NK-92 treated with Interleukin-12 subunit alpha and Interleukin-12 subunit beta, amount 100 ng/mL, for 24 hours (cell line): Measurements from ENCODE around the gene PLA2G4E.

Experiments used
- DNase-seq: peaks from one replicate; lab custom pipeline; 2025; lab: John Stamatoyannopoulos, UW

Gene PLA2G4E

DNA sequence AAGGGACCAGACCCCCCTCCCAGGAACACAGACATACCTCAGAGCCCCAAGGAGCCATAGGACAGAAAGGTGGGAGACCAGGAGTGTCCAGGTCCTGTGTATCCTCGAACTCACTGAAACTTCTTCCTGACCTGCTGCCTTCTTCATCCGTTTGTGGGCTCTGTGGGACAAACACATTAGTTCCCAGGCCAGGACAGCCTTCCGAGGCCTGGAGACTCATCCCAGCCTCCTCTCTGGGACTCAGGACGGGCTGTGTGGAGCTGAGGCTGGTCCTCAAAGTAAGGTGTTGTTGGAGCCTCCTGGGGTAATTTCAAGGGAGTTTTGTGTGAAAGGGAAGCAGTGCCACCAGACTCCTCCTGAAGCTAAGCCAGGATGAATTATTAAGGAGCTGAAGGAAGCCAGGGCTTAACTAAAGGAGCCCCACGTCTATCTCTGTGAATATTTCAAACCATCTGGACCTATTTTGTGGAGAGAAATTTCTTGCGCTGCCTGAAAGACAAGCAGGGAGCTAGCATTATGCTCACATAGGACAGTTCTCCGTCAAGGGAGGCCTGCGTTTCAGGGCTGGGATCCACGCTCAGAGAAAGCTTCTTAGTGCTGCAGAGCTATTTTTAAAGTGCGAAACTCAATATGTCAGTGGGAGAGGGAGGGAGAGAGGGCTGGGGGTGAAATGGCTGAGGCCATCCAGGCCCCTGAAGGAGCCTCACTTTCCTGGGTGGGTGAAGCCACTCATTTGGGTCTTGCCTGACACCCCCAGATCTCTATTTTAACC, 29.8 kb upstream of the PLA2G4E start:
- no peak for DNase-seq

DNA sequence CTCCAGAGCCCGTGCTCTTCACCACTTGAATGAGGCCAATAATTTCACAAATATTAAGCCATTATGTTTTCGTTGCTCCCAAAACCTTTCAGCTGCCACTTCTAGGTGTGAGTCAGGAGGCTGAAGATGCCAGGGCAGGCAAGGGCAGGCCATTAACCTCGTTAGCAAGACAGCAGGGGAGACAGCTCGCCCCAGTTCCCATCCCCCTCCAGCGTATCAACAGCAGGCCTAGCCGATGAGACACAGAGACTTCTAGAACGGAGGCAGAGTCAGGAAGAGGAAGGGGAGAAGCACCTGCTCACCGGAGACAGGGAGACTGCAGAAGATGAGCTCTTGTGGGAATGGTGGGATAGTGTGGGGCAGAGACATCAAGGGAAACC, 28.0 kb upstream of the PLA2G4E start:
- no peak for DNase-seq

DNA sequence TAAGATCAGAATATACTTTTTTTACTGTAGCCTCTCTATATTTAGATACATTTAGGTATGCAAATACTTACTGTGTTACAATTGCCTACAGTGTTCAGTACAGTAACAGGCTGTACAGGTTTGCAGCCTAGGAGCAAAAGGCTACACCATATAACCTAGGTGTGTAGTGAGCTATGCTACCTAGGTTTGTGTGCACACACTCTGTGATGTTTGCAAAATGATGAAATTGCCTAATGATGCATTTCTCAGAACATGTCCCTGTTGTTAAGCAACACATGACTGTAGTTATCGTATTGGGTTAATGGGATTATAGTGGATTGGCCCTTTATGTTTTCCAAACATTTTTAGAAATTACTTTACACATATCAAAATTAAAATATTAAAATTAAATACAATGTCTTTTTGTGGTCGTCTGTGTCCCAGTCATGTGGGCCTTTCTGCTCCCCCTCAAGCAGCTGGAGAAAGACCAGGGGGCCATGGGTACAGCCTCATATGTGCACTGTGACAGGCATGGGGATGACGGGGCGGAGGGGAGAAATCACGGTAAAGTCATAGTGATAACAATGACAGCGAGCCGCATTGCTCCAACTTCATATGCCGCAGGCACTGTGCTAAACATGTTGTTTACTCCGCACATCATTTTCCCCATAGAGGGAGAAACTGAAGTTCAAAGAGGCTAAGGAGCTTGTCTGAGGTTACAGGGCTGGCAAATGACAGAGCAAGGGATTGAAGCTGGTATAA, 27.4 kb upstream of the PLA2G4E start:
- DNase-seq = no peak

DNA sequence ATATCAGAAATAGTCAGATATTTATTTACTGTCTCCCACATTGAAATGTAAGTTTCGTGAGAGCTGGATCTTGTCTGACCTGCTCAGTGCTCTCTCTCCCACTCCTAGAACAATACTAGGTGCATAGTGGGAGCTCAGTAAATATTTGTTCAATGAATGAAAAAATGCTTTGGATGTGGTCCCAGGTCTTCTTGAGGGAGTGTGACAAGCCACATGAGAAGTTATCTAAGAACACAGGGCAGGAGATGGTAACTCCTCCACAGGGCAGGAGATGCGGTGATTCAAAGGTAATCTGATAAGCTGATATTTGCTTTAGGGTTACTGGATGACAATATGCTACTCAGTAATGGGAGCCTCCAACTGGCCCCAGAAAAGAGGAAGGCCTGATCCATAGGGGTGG, 25.8 kb upstream of the PLA2G4E start:
- no peak for DNase-seq

DNA sequence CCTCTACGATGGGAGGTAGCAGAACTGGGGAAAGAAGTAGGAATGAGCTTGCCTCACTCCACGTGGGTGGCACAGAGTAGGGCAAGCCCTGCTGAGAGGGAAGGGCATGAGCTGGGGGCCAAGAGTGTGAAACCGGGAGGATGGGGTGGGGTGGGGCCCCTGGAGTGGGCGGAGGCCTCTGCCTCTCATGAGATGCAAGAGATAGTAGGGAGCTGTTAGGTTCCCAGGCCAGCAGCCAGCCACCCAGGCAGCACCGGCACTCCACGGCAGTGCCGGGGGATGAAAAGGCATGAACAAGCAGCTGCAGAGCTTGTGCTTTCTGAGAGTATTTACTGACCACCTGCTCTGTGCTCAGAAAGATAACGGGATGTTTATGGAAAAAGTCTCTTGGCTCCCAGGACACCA, 24.4 kb upstream of the PLA2G4E start:
- DNase-seq = no peak

DNA sequence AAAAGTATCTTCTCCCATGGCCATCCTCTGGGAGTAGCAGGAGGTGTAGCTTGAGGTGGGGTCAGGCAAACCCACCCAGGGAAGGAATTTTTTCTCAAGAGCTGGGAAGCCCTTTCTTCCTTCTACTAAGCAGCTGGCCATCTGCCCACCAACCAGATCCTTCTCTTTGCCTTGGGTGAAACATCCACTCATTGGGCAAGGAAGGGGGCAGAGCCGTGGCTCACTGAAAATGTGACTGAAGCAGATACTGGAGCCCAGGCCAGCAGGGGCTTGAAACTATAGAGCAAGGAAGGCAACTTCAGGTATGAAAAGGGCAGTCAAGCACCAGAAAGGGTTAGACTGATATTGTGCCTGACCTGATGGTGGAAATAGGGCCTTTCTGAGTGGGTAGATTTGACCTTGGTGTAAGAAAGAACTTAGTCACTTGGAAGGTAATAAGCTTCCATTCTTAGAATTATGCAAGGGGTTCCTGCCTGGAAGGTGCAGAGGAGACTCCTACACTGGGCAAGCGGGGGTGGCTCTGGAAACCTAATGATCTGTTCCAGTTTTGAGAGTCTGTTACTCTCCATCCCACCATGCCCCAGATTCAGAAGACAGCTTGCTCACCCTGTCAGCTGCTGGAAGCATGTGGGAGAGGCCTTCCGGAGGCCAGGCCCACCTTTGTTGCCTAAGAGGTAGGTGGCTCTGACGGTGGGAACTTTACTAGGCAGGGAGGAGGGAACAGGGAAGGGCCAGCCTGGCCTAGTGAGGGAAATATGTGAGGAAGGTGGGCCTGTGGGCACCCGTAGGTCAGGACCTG, 22.0 kb upstream of the PLA2G4E start:
- DNase-seq = no peak

DNA sequence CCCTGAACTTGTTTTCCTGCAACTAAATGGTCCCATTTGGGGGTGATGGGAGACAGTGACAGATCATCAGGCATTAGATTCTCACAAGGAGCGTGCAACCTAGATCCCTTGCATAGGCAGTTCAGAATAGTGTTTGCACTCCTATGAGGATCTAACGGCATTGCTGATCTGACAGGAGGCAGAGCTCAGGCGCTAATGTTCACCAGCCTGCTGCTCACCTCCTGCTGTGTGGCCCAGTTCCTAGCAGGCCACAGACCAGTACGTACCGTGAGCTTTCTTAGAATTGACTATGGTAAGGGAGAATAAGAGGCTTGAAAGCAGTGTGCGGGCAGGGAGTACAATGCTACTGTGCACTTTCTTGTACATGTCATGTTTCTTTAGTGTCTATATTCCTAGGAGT, 17.6 kb upstream of the PLA2G4E start:
- no peak for DNase-seq

DNA sequence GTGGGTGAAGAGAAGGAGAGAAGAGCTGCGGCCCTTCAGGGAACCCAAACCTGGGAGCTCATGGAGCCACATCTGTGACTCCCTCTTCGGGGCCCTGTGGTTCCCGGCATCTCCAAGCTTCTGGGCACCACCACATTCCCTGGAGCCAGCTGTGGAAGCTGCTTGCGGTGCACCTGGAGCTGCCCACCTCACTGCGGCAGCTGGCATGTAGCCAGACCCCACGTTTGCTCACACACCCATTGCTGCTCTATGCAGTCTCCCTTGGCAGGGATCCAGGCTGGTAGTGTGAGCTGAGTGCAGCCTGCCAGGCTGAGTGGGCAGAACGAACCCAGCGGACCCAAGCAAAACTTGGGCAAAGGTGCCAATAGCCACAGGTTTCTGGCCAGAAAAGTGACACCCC, 16.8 kb upstream of the PLA2G4E start:
- DNase-seq = no peak

DNA sequence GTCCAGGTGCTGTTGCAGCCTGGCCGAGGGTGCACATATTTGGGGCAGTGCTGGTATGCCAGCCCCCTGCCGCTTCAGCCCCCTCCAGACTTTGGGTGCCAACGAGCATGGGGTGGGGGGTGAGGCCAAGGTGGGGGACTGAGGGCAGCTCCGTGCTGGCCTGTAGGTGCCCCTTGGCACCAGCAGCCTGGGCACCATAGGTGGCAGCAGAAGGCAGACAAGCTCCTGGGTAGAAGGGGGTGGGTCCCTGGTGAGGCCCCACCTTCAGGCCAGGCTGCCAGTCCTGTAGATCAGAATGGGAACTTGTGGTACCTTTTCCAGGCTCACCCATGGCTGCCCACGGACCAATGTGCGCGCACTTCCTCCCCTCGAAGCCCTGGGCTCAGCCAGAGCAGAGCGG, 16.1 kb upstream of the PLA2G4E start:
- DNase-seq = no peak

DNA sequence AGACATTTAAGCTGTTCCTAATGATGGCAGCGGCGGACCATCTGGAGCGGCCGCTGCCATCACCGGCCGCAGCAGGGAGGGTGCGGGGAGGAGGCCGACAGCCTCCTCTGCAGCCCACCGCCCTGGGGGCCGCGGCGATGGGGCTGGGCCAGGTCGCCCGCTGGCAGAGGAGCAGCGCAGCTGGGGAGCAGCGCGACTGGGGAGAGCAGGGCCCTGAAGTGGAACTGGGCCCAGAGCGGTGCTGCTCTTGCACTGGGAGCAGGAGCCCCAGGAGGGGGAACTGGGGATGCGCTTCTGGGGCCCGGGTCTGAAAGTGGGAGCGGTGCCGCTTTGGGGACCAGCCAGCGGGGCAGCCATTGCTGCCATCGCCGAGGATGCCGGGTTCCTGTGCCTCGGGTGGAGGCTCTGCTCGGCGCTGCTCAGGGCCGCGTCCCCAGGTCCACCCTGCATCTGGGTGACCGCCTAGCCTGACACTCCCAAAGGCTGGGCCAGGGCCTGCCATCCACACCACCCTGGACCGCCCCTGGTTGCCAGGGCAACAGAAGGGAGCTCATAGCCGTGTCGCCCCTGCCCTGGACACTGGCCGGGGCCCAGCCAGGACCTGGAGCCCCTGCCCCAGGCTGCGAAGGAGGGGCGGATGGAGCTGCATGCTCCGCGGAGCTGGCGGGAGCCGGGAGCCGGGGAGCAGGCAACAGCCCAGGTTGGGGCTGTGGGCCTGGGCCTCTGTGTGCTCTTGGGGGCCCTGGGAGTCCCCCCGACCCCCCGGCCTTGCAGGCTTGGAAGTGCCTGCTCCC, 15.5 kb upstream of the PLA2G4E start:
- no peak for DNase-seq

DNA sequence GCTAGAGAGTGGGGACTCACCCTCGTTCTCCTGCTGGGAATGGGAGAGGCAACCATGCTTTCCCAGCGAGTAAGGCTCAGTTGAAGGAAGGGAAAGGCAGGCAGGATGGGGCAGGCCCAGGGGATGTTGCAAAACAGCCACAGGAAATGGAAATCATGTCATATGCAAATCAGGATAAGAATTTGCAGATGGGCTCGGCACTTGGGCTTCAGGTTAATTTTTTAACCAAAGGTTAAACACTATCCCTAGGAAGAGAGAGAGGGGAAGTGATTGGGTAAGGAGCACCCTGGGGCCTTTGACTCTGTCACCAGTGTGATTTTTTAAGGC, 14.6 kb upstream of the PLA2G4E start:
- DNase-seq = no peak

DNA sequence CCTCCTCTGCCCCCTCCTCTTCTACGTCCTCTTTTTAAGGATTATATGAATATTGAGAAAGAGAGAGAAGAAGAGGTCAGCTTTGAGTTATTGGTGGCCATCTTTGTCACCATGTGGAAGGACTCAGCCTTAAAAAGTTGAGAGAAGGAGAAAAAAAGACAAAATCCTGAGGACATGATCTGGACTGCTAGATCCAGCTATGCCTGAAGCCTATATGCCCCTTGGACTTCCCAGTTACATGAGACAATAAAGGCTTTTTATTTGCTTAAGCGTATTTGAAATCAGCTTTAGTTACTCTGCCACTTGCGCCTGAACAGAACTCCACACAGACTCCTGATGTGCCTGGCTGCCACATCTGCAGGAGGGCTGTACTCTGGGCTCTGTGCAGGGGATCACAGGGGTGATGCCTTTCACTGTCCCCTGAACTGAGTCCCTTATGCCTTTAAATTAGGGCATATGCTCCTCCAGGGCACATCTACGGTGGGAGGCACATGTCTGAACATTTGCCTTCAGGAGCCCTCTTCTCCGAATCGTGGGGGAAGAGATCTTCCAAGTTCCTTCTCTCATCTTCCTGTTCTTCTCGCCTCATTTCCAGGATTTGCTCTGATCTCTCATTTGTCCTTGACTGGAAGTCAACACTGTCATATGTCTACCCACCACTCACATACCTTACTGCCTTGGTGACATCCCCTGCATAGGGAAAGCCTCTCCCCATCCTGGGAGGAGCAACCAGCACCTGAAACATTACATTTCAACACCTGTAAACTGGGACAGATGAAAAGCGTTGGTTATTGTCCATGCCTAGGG, 14.0 kb upstream of the PLA2G4E start:
- no peak for DNase-seq

DNA sequence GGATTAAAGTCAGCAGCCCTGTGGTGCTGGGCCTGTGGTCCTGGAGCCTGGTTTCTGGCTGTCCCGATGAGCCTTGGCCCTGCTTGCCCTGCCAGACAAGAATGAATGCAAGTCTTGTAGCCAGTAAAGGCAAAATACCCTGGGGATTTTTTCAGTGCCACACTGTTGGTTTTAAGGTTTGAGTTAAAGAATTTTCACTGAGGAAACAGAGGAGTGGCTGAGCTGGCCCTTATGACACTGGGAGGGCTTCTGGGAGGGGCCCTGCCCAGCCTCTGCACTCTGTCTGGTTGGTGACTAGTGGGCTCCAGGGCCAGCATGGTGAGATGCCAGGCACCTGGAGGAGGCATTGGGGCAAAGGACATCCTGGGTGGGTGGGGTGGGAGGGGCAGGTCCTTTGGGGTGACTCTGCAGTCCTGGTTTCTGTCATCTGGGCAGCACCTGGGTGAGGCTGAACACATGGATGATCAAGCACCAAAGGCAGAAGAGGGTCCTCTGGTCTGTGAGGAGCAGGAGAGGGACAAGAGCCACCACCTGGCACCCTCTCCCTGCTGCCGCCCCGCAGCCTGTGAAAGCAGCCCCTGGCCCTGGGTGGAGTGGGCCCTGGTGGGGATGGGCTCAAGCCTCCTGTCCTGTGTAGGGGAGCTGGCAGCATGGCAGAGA, 12.5 kb upstream of the PLA2G4E start:
- DNase-seq = no peak

DNA sequence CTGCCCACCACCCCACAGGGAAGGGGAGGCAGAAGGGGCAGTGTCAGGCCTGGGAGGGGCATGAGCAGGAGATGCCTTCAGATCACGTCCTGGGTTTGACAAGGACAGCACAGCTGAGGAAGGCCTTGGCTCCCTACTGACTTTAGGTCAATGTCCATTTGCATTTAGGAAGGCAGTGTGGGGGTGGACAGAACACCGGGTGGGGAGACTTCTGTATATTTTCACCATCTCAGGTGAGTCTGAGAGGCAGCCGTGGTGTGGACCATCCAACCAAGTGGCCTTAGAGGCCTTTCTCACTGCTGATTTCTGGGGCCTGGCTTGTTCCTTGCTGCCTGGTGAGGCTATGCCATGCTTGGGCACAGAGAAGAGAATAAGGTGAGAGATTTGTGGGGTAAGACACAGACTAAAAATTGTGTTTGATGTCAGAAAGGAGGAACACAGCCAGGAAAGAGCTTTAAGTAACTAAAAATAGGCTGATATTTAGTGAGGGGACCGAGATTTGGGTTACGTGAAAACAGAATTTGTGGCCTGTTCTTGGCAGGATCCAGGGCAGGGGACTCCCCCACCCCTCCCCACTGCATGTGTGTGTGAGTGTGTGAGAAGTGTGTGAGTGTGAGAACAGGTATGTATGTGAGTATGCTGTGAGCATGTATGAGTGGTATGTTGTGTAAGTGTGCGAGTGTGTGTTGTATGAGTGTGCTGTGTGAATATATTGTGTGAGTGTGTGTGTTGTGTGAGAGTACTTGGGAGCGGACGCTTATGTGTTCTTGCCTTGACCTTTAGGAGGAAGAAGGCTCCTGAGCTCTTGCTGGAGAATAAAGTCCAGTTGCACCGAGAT, 11.8 kb upstream of the PLA2G4E start:
- no peak for DNase-seq

DNA sequence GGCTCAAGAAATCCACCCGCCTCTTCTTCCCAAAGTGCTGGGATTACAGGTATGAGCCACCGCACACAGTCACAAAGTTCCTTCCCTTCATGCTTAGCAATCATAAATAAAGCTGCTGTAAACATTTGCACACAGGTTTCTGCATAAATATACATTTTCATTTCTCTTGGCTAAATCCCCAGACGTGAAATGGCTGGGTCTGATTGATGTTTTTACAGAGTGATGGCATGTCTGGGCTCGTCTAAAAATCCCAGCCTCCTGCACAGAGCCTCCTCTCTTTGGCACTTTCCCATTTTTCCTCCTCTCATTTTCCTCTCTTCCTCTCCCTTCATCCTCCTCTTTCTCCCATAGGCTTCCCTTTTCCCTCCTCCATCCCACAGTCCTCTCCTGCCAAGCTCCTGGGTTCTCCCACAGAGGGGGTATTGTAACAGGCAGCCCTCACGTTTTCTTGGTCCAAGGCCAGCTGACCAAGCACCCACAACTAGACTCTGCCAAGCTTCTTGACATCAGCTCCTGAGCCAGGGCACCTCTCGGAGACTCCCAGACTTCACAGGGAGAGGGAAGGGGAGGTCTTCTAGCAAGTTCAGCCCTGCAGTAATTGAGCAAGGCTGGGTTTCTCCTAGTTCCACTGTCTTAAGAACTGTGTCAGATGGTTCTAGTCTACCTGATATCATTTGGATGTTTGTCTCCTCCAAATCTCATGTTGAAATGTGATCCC, 10.5 kb upstream of the PLA2G4E start:
- DNase-seq = no peak

DNA sequence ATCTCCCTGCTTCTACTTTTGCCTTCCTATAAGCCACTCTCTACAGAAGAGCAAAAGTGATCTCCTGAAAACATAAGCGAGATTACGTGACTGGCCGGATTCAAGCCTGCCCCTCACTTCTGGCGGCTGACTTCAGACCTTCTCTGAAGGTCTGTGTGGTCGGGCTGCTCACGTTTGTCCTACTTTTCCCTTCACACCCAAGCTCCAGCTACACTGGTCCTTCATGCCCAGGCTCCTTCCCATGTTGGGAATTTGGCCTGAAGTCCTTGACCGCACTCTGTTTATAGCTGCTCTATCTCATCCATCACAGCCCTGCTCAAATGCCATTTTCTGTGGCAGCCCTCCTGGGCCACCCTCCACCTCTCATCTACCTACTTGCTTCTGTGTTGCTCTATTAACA, 6.7 kb upstream of the PLA2G4E start:
- no peak for DNase-seq

DNA sequence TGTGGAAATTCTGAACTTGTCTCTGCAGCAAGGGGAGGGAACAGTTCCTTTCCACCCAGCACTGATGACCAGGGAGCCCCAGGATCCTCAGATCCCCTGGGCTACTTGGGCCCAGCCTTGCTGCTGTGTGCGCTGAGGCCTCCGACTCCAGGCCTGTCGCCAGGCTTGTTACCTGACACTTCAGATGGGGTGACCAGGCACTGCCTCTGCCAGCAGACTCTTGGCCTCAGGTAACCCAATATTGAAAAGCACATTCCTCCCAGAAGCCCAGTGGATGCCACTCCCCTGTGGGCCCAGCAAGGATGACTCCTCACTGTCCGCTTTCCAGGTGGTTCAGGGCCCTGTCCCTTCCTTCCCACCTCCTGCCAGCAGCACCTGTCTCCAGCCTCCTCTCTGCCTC, 3.5 kb upstream of the PLA2G4E start:
- no peak for DNase-seq

DNA sequence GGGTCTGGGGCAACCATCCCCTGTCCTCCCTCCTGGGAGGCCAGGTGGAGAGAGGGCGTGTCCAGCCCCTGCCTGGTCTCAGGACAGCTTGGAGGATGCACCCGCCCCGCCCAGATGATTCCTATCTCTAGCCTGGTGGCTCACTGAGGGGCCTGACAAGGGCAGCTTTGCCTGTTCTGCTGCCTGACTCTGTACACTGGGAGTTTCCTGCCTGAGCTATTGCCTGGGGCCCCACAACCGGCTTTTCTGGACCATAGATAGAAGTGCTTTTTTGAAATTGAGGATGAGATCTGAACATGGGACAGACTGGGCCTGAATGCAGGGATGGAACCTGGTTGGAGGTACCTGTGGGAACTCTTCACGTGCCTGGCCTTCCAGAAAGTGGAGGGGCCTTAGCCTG, 751 bp upstream of the PLA2G4E start:
- no peak for DNase-seq
